ENCODE data around the gene PNPT1. TPM values are rescaled to one million over a fixed set of nuclear protein-coding genes. Genes with fewer than 3 reads are reported as not detected.

The PNPT1 gene
- total and polyA plus RNA-seq, 2 donors (not counting 3 experiments of a cell fraction or from before 2014, with no cell fraction given) = 6.6 to 32.4 TPM

GRCh38 chr2:55611997-55612396 lies 81.6 kb downstream of the PNPT1 start:
- no peak overlapping the region for H2AFZ ChIP-seq (ENCODE audit: low read depth, low read length)
- peaks cover 0 to 4% of the 10 kb centered on the region in 2 experiments for H3K36me3 ChIP-seq (ENCODE audit: control insufficient read depth in 2 of 2, extremely low read depth in 1 of 2, insufficient read depth in 2 of 2, low read length in 2 of 2)
- no peak overlapping the region for H3K4me3 ChIP-seq (replicated peaks in 1 of 3; ENCODE audit: insufficient read depth in 1 of 3, low read depth in 1 of 3, low read length in 3 of 3)
- dilution Hi-C loops (cut with MboI; ENCODE audit: extremely low pct_ligation_motif_present, low sequenced_read_pairs) (no loop called here), intact Hi-C loops (cut with micrococcal nuclease) (no loop called here)
- H3K9me1 ChIP-seq (replicated peaks; ENCODE audit: control insufficient read depth, extremely low read depth, insufficient read depth, low read length) = no peaks in the 10 kb centered on the region
- ChIA-PET POLR2A (no interaction called here), CTCF (no interaction called here)
- FAIRE-seq (no peak), DNase-seq (ENCODE audit: low read depth, low spot score) (no peak)
- no peak for TF ChIP-seq MAX (IDR thresholded peaks at IDR 0.05; ENCODE audit: insufficient read depth, insufficient read length)
- TF ChIP-seq GATA2 (IDR thresholded peaks at IDR 0.05; ENCODE audit: insufficient read depth, insufficient read length, low read depth, low read length) = no peak
- no peak for TF ChIP-seq CTCF (IDR thresholded peaks at IDR 0.05; ENCODE audit: extremely low read depth in 1 of 2, insufficient read depth in 1 of 2, low read depth in 1 of 2, low read length in 2 of 2)
- no peak for TF ChIP-seq MYC (IDR thresholded peaks at IDR 0.05; ENCODE audit: low read depth, low read length)
- TF ChIP-seq POLR2AphosphoS5 (IDR thresholded peaks at IDR 0.05; ENCODE audit: insufficient read depth, low read depth, low read length) = no peak
- no peak for TF ChIP-seq FOS (IDR thresholded peaks at IDR 0.05; ENCODE audit: borderline replicate concordance, insufficient read depth, low read length)
- TF ChIP-seq POLR2A (IDR thresholded peaks at IDR 0.05; ENCODE audit: low read depth, low read length) = no peak
- TF ChIP-seq JUN (IDR thresholded peaks at IDR 0.05; ENCODE audit: borderline replicate concordance, insufficient read depth, insufficient read length, low read depth) = no peak
- TF ChIP-seq EZH2 (IDR thresholded peaks at IDR 0.05; ENCODE audit: borderline replicate concordance, low read depth, low read length, severe bottlenecking) = no peak
- peaks cover 66% of the 10 kb centered on the region for H3K79me2 ChIP-seq (ENCODE audit: control insufficient read depth, insufficient read depth, low read length)
- no peak overlapping the region for H3K9ac ChIP-seq (replicated peaks; ENCODE audit: extremely low read depth, insufficient read depth, low read length)
- no peaks in the 10 kb centered on the region for H4K20me1 ChIP-seq (replicated peaks; ENCODE audit: control insufficient read depth, extremely low read depth, insufficient read depth, low read length)
- BruUV-seq (replicated peaks) = no TSS peak
- peaks cover 13% of the 10 kb centered on the region for H3K4me1 ChIP-seq (ENCODE audit: control insufficient read depth, extremely low read depth, insufficient read depth, low read length)
- H3K9me3 ChIP-seq (replicated peaks; ENCODE audit: control insufficient read depth, insufficient read depth, low read length) = no peaks in the 10 kb centered on the region
- H3K27me3 ChIP-seq (ENCODE audit: control insufficient read depth in 2 of 2, insufficient read depth in 2 of 2, low read length in 2 of 2) = no peaks in the 10 kb centered on the region
- no peak overlapping the region for H3K4me2 ChIP-seq (ENCODE audit: insufficient read depth, low read length)
- H3K27ac ChIP-seq (ENCODE audit: insufficient read depth, low read depth, low read length) = no peak overlapping the region
